NAMALWA (cell line): Measurements from ENCODE around the gene TRIM5.

Source experiments
- DNase-seq: peaks from one replicate; pipeline ENCODE4 v3.0.0-alpha.2; 2015; ENCODE audit warnings: low spot score

The TRIM5 gene

DNA sequence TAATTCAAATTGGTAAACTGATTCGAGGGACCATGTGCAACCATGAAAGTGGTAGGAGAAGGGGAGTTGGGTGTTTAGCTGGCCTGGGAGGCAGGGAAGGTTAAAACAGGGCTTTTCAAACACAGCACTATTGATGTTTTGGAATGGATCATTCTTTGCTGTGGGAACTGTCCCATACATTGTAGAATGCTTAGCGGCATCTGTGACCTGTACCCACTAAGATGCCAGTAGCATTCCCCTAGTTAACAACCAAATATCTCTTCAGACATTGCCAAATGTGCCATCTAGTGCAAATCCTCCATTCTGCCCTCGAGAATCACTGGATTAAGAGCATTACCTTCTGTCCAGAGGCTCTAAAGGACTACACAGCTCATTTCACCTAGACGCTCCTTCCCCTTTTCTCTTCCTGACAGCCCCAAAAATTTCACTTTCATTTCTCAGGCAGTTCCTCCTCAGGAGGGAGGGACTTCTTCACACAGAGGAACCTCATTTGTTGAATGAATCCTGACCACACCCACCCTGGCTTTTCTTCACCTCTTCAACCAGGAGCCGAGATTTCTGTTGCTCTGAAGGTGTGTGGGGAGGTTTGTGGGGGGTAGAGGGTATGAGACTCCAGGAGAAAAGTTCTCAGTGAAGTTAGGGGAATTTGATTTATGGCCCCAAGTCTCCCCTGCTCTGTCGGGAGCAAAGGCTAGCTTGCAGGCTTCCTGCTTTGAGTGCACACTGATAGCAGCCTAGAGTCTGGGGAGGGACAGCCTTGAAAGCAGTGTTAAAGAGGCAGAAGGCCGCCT is 60.2 kb downstream of the TRIM5 start, which contains the start of gene TRIM34:
TSS of gene TRIM34 (plus strand) at position 513 of the 791 bp plus-strand sequence. CDS start 7,331 bp downstream, outside the sequence.
- DNase-seq: peak; percentile 95

- no peak for DNase-seq
Measured at GRCh38 chr11:5622802-5623201, 62.1 kb downstream of the TRIM5 start.

DNA sequence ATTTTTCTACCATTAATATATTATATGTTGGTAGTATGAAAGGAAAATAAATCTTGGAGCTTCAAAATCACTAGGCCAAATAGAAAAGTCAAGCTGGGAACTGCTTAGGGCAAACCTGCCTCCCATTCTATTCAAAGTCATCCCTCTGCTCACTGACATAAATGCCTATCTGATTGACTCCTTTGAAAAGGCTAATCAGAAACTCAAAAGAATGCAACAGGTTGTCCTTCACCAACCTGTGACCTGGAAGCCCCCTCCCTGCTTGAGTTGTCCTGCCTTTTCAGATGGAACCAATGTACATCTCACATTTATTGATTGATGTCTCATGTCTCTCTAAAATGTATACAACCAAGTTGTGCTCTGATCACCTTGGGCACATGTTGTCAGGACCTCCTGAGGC is 63.3 kb downstream of the TRIM5 start:
- DNase-seq: no peak

- DNase-seq: no peak
Measured at GRCh38 chr11:5620651-5621521, 64.0 kb downstream of the TRIM5 start.

DNA sequence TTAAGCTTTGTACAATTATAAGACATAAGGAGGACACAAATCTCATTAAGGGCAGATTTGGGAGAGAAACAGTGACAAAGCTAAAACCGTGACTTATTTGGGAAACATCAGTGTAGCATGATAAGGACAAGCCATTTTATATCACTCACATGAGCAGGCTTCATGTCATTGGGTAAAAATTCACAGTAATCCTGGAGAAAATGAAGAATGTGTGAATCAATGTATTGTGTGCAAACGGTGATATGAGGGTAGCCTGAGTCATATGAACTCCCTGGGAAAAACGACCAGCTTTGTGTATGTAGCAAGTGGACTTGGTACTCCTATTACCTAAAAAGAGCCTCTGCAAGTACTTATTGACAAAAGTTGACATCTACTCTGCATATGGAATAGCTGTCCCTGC is 66.1 kb downstream of the TRIM5 start:
- no peak for DNase-seq
